A673 (cell line): ENCODE data around the gene SLC12A3.

Experiments used
- CTCF ChIP-seq: fragments of 300-800, 200-600 bp; sonication (generic); conservative IDR thresholded peaks from 2 replicates; pipeline ENCODE4 v1.5.1; 2017; ENCODE audit warnings: low read depth, mild to moderate bottlenecking, antibody characterized with exemption, low read length, moderate library complexity, mixed read lengths
- EZH2 ChIP-seq: fragments of 200-600 bp; sonication (generic); IDR thresholded peaks from 2 replicates; pipeline ENCODE4 v1.6.1; 2017; ENCODE audit warnings: borderline replicate concordance, low read depth, mild to moderate bottlenecking, mixed read lengths, antibody characterized with exemption, low read length; ENCODE audit not compliant: poor library complexity, severe bottlenecking

- TF ChIP-seq CTCF (no peak), EZH2 (no peak)
These were observed 32.2 kb upstream of the SLC12A3 start for GRCh38 chr16:56832768-56833167.
